GM18502 (cell line): ENCODE measurements around the gene KIF18B.

Source experiments
- ATAC-seq: cut with Tn5 transposase; IDR thresholded peaks from one replicate; pipeline ENCODE4 v1.9.1; 2021; ENCODE audit warnings: mild to moderate bottlenecking; ENCODE audit not compliant: unreplicated experiment, poor library complexity

The KIF18B gene

GRCh38 chr17:44947461-44948314 lies at the start of gene KIF18B:
KIF18B (minus strand) TSS chr17:44947773; CDS start chr17:44936344, 11,429 bp downstream.
- peak; percentile 93 for ATAC-seq

- no peak for ATAC-seq
Observed at GRCh38 chr17:44996304-44996703, 48.7 kb upstream of the KIF18B start.

- ATAC-seq: no peak
Observed at GRCh38 chr17:44995436-44996001, 47.9 kb upstream of the KIF18B start.

GRCh38 chr17:44992242-44992939 lies 44.8 kb upstream of the KIF18B start:
- no peak for ATAC-seq

- ATAC-seq: no peak
Observed at GRCh38 chr17:44990994-44991393, 43.4 kb upstream of the KIF18B start.

- no peak for ATAC-seq
Observed at GRCh38 chr17:44989552-44990138, 42.1 kb upstream of the KIF18B start.

GRCh38 chr17:44988044-44988942 lies 40.7 kb upstream of the KIF18B start:
- no peak for ATAC-seq

GRCh38 chr17:44983563-44983962 lies 36.0 kb upstream of the KIF18B start:
- ATAC-seq: no peak

- no peak for ATAC-seq
Observed at GRCh38 chr17:44982113-44982702, 34.6 kb upstream of the KIF18B start.

GRCh38 chr17:44981221-44981968 lies 33.8 kb upstream of the KIF18B start:
- ATAC-seq: no peak

- no peak for ATAC-seq
Observed at GRCh38 chr17:44979426-44979995, 31.9 kb upstream of the KIF18B start.

- no peak for ATAC-seq
Observed at GRCh38 chr17:44978807-44979206, 31.2 kb upstream of the KIF18B start.

GRCh38 chr17:44977814-44978550 lies 30.4 kb upstream of the KIF18B start:
- ATAC-seq: no peak

GRCh38 chr17:44977065-44977464 lies 29.5 kb upstream of the KIF18B start:
- no peak for ATAC-seq

- no peak for ATAC-seq
Observed at GRCh38 chr17:44976206-44976605, 28.6 kb upstream of the KIF18B start.

- no peak for ATAC-seq
Observed at GRCh38 chr17:44972953-44973352, 25.4 kb upstream of the KIF18B start.

GRCh38 chr17:44971776-44972483 lies 24.4 kb upstream of the KIF18B start:
- no peak for ATAC-seq
